Measurements from ENCODE around the gene NOD1. TPM values are rescaled to one million over a fixed set of nuclear protein-coding genes. Genes with fewer than 3 reads are reported as not detected.

NOD1 gene
- total RNA-seq, 2 donors from 2014 or later, result 16.2 to 47.0 TPM

- DNase-seq (ENCODE audit: low spot score), result no peak
- no peak for TF ChIP-seq CTCF (IDR thresholded peaks at IDR 0.05)
- Histone ChIP-seq H3K4me3 (no peak overlapping the region), H3K36me3 (no peaks in the 10 kb centered on the region), H3K27me3 (replicated peaks; ENCODE audit: insufficient read depth) (no peaks in the 10 kb centered on the region), H3K27ac (no peak overlapping the region), H3K9me3 (no peaks in the 10 kb centered on the region), H3K4me1 (ENCODE audit: control insufficient read depth in 1 of 2, low read depth in 2 of 2) (no peaks in the 10 kb centered on the region)
- no peak for ATAC-seq (ENCODE audit: insufficient number of reproducible peaks, low FRiP score, low read depth)
These were observed 73.4 kb downstream of the NOD1 start for GRCh38 chr7:30405179-30405578.

GRCh38 chr7:30403477-30403876 lies 75.1 kb downstream of the NOD1 start:
- Histone ChIP-seq H3K27ac (no peak overlapping the region), H3K4me3 (no peak overlapping the region), H3K4me1 (ENCODE audit: control insufficient read depth in 1 of 2, low read depth in 2 of 2) (no peaks in the 10 kb centered on the region), H3K9me3 (no peaks in the 10 kb centered on the region), H3K27me3 (replicated peaks; ENCODE audit: insufficient read depth) (no peaks in the 10 kb centered on the region), H3K36me3 (no peaks in the 10 kb centered on the region)
- ATAC-seq (ENCODE audit: insufficient number of reproducible peaks, low FRiP score, low read depth) (no peak), DNase-seq (ENCODE audit: low spot score) (no peak)
- TF ChIP-seq CTCF (IDR thresholded peaks at IDR 0.05), result no peak

- Histone ChIP-seq H3K27ac (no peak overlapping the region), H3K4me3 (no peak overlapping the region), H3K27me3 (replicated peaks; ENCODE audit: insufficient read depth) (no peaks in the 10 kb centered on the region), H3K36me3 (no peaks in the 10 kb centered on the region), H3K4me1 (ENCODE audit: control insufficient read depth in 1 of 2, low read depth in 2 of 2) (no peaks in the 10 kb centered on the region), H3K9me3 (no peaks in the 10 kb centered on the region)
- ATAC-seq (ENCODE audit: insufficient number of reproducible peaks, low FRiP score, low read depth) (no peak), DNase-seq (ENCODE audit: low spot score) (no peak)
- no peak for TF ChIP-seq CTCF (IDR thresholded peaks at IDR 0.05)
These were observed 82.2 kb downstream of the NOD1 start for GRCh38 chr7:30396389-30396788.

- TF ChIP-seq CTCF (IDR thresholded peaks at IDR 0.05), result no peak
- H3K4me1 ChIP-seq (ENCODE audit: control insufficient read depth in 1 of 2, low read depth in 2 of 2), result no peaks in the 10 kb centered on the region
- H3K9me3 ChIP-seq, result no peaks in the 10 kb centered on the region
- H3K27ac ChIP-seq, result no peak overlapping the region
- no peak for DNase-seq (ENCODE audit: low spot score)
- no peak for ATAC-seq (ENCODE audit: insufficient number of reproducible peaks, low FRiP score, low read depth)
- no peaks in the 10 kb centered on the region for H3K36me3 ChIP-seq
- no peaks in the 10 kb centered on the region for H3K27me3 ChIP-seq (replicated peaks; ENCODE audit: insufficient read depth)
- H3K4me3 ChIP-seq, result no peak overlapping the region
These were observed 82.9 kb downstream of the NOD1 start for GRCh38 chr7:30395676-30396075.

- no peaks in the 10 kb centered on the region for H3K9me3 ChIP-seq
- ATAC-seq (ENCODE audit: insufficient number of reproducible peaks, low FRiP score, low read depth) (no peak), DNase-seq (ENCODE audit: low spot score) (no peak)
- no peak for TF ChIP-seq CTCF (IDR thresholded peaks at IDR 0.05)
- H3K27me3 ChIP-seq (replicated peaks; ENCODE audit: insufficient read depth), result no peaks in the 10 kb centered on the region
- H3K4me3 ChIP-seq, result no peak overlapping the region
- H3K36me3 ChIP-seq, result no peaks in the 10 kb centered on the region
- H3K27ac ChIP-seq, result no peak overlapping the region
- no peaks in the 10 kb centered on the region for H3K4me1 ChIP-seq (ENCODE audit: control insufficient read depth in 1 of 2, low read depth in 2 of 2)
These were observed 86.8 kb downstream of the NOD1 start for GRCh38 chr7:30391806-30392205.

All from thoracic aorta (tissue), 2 donors.